Left lung (tissue), 10 donors: ENCODE results near the gene RHD. TPM values are rescaled to one million over a fixed set of nuclear protein-coding genes. Genes with fewer than 3 reads are reported as not detected.
"Not testable (repeated sequence)": the region's sequence is repeated elsewhere in the genome, so short reads cannot be mapped to it uniquely, and the experiment has no call there.

Experiments
- ATAC-seq: fragments of 200-7000 bp; cut with Tn5 transposase; one replicate; pipeline ENCODE4 v1.9.1; 2020; ENCODE audit warnings: moderate library complexity
- DNase-seq, 4 donors: peaks; one replicate each; pipeline ENCODE4 v3.0.0-alpha.2; 2013 to 2020
- H3K27ac ChIP-seq, 2 donors: fragments of 200-600 bp; sonication (generic) in 1 of 2; one replicate each; pipeline versions ENCODE4 v1.5.0 to v1.8.0; 2020 to 2021
- H3K27me3 ChIP-seq, 2 donors: fragments of 200-600 bp; sonication (generic) in 1 of 2; one replicate each; pipeline versions ENCODE4 v1.5.0 to v1.8.0; 2020 to 2021
- H3K36me3 ChIP-seq, 2 donors: fragments of 200-600 bp; sonication (generic) in 1 of 2; one replicate each; pipeline versions ENCODE4 v1.5.0 to v1.8.0; 2020 to 2021
- H3K4me1 ChIP-seq, 2 donors: fragments of 200-600 bp; one replicate each; pipeline ENCODE4 v1.8.0; 2021
- H3K4me3 ChIP-seq, 2 donors: fragments of 200-600 bp; sonication (generic) in 1 of 2; one replicate each; pipeline versions ENCODE4 v1.5.0 to v1.8.0; 2020 to 2021; ENCODE audit warnings: mild to moderate bottlenecking in 1 of 2
- H3K9me3 ChIP-seq, 2 donors: fragments of 200-600 bp; sonication (generic) in 1 of 2; one replicate each; pipeline versions ENCODE4 v1.5.0 to v1.8.0; 2020 to 2021
- intact Hi-C, 2 donors: fragments of 100-400 bp; cut with DNase I; formaldehyde crosslinking; loops; one replicate each; pipeline versions ENCODE4 v1.11.2 to v1.14.2; 2022
- polyA plus RNA-seq, 6 donors: library from polyadenylated mRNA; unstranded; fragments of 120-200 nt; gene quantifications; one replicate each; pipeline ENCODE4 v1.2.1, GENCODE V29; 2013; ENCODE audit not compliant: insufficient read length in 6 of 6
- total RNA-seq, 2 donors: library from RNA; stranded (reverse); fragmentation: NEBNext Ultra II Directional; extraction: Animal tissue kit (Norgen Biotek cat#: 25700); gene quantifications; one replicate each; pipeline ENCODE4 v1.2.1, GENCODE V29; 2021
- TF ChIP-seq, protein P1 (sequence below), 2 donors: fragments of 200-600 bp; sonication (generic) in 1 of 2; IDR thresholded peaks; one replicate each; pipeline versions ENCODE4 v1.5.0 to v1.8.0; 2021; ENCODE audit warnings: antibody characterized with exemption in 2 of 2
- donor health status: DM: no; HTN: yes; CAD: no.
- donor health status: DM: no; HTN: no; CAD: no.

RHD gene
- total and polyA plus RNA-seq, 8 donors, result 0.10 to 3.1 (median 1.8) TPM

DNA sequence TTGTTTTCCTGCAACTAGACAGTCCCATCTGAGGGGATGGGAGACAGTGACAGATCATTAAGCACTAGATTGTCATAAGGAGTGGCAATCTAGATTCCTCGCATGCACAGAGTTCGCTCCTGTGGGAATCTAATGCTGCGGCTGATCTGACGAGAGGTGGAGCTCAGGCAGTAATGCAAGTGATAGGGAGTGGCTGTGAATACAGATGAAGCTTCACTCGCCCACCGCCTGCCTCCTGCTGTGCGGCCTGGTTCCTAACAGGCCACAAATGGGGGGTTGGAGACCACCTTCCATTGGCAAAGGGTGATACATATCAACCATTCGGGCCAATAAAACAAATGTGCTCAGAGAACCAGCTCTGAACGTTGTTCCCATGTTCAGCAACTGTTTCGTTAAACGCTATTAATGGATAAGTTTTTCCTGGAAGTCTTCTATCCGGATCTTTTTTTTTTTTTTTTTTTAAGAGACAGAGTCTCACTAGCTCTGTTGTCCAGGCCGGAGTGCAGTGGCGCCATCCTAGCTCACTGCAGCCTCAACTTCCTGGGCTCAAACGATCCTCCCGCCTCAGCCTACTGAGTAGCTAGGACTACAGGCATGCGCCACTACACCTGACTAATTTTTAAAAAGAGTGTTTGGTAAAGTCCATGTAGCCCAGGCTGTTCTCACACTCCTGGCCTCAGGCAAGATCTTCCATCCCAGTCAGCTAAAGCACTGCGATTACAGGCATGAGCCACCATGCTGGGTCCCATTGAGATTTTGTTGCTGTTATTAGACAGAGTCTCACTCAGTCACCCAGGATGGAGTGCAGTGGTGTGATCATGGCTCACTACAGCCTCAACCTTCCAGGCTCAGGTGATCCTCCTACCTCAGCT lies 16.4 kb upstream of the RHD start:
- H3K36me3 ChIP-seq, result no peaks in the 10 kb centered on the region
- ATAC-seq (no peak), DNase-seq (no peak)
- H3K4me3 ChIP-seq, result no peak overlapping the region
- TF ChIP-seq, protein P1, sequence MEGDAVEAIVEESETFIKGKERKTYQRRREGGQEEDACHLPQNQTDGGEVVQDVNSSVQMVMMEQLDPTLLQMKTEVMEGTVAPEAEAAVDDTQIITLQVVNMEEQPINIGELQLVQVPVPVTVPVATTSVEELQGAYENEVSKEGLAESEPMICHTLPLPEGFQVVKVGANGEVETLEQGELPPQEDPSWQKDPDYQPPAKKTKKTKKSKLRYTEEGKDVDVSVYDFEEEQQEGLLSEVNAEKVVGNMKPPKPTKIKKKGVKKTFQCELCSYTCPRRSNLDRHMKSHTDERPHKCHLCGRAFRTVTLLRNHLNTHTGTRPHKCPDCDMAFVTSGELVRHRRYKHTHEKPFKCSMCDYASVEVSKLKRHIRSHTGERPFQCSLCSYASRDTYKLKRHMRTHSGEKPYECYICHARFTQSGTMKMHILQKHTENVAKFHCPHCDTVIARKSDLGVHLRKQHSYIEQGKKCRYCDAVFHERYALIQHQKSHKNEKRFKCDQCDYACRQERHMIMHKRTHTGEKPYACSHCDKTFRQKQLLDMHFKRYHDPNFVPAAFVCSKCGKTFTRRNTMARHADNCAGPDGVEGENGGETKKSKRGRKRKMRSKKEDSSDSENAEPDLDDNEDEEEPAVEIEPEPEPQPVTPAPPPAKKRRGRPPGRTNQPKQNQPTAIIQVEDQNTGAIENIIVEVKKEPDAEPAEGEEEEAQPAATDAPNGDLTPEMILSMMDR (IDR thresholded peaks at IDR 0.05), result no peak
- peaks cover 0 to 5% of the 10 kb centered on the region in 2 donors for H3K4me1 ChIP-seq
- H3K9me3 ChIP-seq, result no peaks in the 10 kb centered on the region
- intact Hi-C loops, result no loop called here
- H3K27ac ChIP-seq, result no peak overlapping the region
- no peaks in the 10 kb centered on the region for H3K27me3 ChIP-seq

GRCh38 chr1:25256578-25256965 lies 15.7 kb upstream of the RHD start:
- H3K36me3 ChIP-seq, result no peaks in the 10 kb centered on the region
- intact Hi-C loops, result no loop called here
- TF ChIP-seq, protein P1 (IDR thresholded peaks at IDR 0.05), result no peak
- no peak overlapping the region for H3K4me3 ChIP-seq
- H3K9me3 ChIP-seq, result no peaks in the 10 kb centered on the region
- no peak overlapping the region for H3K27ac ChIP-seq
- no peaks in the 10 kb centered on the region for H3K27me3 ChIP-seq
- DNase-seq, result no peak
- peaks cover 0 to 5% of the 10 kb centered on the region in 2 donors for H3K4me1 ChIP-seq
- no peak for ATAC-seq

DNA sequence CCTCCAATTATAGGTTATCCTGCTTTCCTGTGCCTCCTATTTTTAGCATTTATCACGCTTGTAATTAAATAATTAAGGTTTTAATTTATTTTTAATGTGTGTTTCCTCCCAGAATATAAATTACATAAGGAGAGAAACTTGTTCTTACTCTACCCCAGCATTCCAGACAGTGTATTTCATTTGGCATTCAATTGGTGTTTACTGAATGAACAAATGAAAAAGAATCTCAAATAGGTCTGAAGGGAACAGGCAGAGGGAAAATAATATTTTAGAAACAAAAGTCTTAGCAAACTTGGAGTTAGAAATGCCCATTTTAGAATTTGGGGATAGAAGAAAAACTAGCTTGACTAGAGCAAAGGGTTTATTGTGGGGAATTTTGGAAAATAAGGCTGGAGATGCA lies 15.1 kb upstream of the RHD start:
- no peak for DNase-seq
- H3K4me1 ChIP-seq, result peaks cover 0 to 5% of the 10 kb centered on the region in 2 donors
- intact Hi-C loops, result no loop called here
- no peaks in the 10 kb centered on the region for H3K36me3 ChIP-seq
- H3K9me3 ChIP-seq, result no peaks in the 10 kb centered on the region
- H3K27ac ChIP-seq, result no peak overlapping the region
- H3K4me3 ChIP-seq, result no peak overlapping the region
- TF ChIP-seq, protein P1 (IDR thresholded peaks at IDR 0.05), result no peak
- ATAC-seq, result no peak
- no peaks in the 10 kb centered on the region for H3K27me3 ChIP-seq

GRCh38 chr1:25259813-25260212 lies 12.5 kb upstream of the RHD start:
- H3K4me3 ChIP-seq, H3K36me3 ChIP-seq, DNase-seq, H3K9me3 ChIP-seq, H3K27me3 ChIP-seq, H3K27ac ChIP-seq, H3K4me1 ChIP-seq, intact Hi-C loops: not testable (repeated sequence)
- ATAC-seq, result peak; percentile 54

GRCh38 chr1:25260336-25260735 lies 12.0 kb upstream of the RHD start:
- intact Hi-C loops, H3K27me3 ChIP-seq, H3K9me3 ChIP-seq, H3K4me3 ChIP-seq, ATAC-seq, H3K4me1 ChIP-seq, H3K27ac ChIP-seq, H3K36me3 ChIP-seq, DNase-seq: not testable (repeated sequence)

- intact Hi-C loops, result not testable (repeated sequence)
- peak; percentile 83 for ATAC-seq
Observed at GRCh38 chr1:25266554-25267287, 5.6 kb upstream of the RHD start.

GRCh38 chr1:25267288-25268142 lies 4.8 kb upstream of the RHD start:
- intact Hi-C loops, H3K27me3 ChIP-seq, H3K4me1 ChIP-seq, H3K9me3 ChIP-seq, H3K36me3 ChIP-seq: not testable (repeated sequence)
- peak; percentile 48 to 93 (median 78) for DNase-seq
- Histone ChIP-seq H3K27ac (peak overlapping the region; percentile 85 to 87), H3K4me3 (peak overlapping the region; percentile 51 to 60)
- ATAC-seq, result peak; percentile 96

More at GRCh38 chr1:25266554-25267287, 5.6 kb upstream of the RHD start:
- H3K27me3 ChIP-seq, H3K36me3 ChIP-seq, H3K9me3 ChIP-seq, H3K4me1 ChIP-seq: not testable (repeated sequence)
- Histone ChIP-seq H3K4me3 (peak overlapping the region; percentile 51 to 60), H3K27ac (peak overlapping the region in 1 of 2 donors; percentile 87)
- DNase-seq, result peak in 2 of 4 donors; percentile 47 to 86

DNA sequence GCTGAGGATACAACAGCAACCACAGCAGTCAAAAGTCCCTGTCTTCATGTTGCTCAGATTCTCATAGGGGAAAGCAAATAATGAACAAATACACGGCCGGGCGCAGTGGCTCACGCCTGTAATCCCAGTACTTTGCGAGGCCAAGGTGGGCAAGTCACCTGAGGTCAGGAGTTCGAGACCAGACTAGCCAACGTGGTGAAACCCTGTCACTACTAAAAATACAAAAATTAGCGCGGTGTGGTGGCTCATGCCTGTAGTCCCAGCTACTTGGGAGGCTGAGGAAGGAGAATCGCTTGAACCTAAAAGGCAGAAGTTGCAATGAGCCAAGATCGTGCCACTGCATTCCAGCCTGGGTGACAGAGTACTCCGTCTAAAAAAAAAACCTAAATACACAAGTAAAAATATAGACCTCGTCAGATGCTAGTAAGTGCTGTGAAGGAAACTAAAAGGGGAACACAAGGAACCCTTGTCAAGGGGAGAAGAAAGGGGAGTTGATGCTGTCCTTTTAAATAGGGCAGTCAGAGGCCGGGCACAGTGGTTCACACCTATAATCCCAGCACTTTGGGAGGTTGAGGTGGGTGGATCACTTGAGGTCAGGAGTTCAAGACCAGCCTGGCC lies 4.1 kb upstream of the RHD start:
- Histone ChIP-seq H3K27ac (peak overlapping the region; percentile 85 to 87), H3K4me3 (peak overlapping the region; percentile 51 to 60)
- H3K27me3 ChIP-seq, H3K9me3 ChIP-seq, ATAC-seq, H3K4me1 ChIP-seq, intact Hi-C loops, DNase-seq, H3K36me3 ChIP-seq: not testable (repeated sequence)

DNA sequence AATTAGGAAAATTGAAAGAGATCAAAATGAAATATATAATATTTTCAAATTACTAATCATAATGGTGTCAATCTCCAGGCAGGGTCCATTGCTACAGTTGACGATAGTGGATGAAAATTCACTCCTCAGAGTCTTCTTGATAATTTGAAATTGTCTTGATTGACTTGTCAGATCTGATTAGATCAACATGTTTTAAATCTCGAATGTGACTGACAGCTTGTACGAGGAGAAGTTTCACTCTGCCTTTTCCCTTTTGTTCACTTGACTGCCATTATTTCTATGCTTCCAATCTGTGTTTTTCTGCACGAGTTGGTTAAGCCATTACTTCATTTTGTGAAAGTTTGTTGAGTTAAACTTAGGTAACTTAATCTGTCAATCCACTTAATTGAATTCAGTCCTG lies 3.3 kb downstream of the RHD start:
- H3K4me1 ChIP-seq, H3K36me3 ChIP-seq, H3K27me3 ChIP-seq, H3K4me3 ChIP-seq, ATAC-seq, intact Hi-C loops, DNase-seq, H3K9me3 ChIP-seq, H3K27ac ChIP-seq: not testable (repeated sequence)
